Neuronal stem cell (in vitro differentiated cells): Measurements from ENCODE around the gene BIRC6.

Experiments
- DNase-seq: peaks from one replicate; pipeline ENCODE4 v3.0.0-alpha.2; 2013; ENCODE audit warnings: low spot score
- H2AFZ ChIP-seq: one replicate; pipeline ENCODE4 v1.6.1; 2013; ENCODE audit warnings: mild to moderate bottlenecking, low read length, inconsistent platforms
- H2AK5ac ChIP-seq: 2 replicates; pipeline ENCODE4 v1.6.1; 2013; ENCODE audit warnings: low read depth, mild to moderate bottlenecking, inconsistent platforms, low read length, moderate library complexity, mixed read lengths
- H2BK120ac ChIP-seq: 2 replicates; pipeline ENCODE4 v1.6.1; 2013; ENCODE audit warnings: low read depth, mild to moderate bottlenecking, inconsistent platforms, low read length, moderate library complexity, mixed read lengths
- H2BK12ac ChIP-seq: one replicate; pipeline ENCODE4 v1.6.1; 2013; ENCODE audit warnings: low read length, inconsistent platforms
- H2BK15ac ChIP-seq: 2 replicates; pipeline ENCODE4 v1.6.1; 2013; ENCODE audit warnings: mild to moderate bottlenecking, low read length, inconsistent platforms, mixed read lengths
- H2BK5ac ChIP-seq: one replicate; pipeline ENCODE4 v1.6.1; 2013; ENCODE audit warnings: inconsistent platforms, mild to moderate bottlenecking, low read length, moderate library complexity
- H3K14ac ChIP-seq: one replicate; pipeline ENCODE4 v1.6.1; 2013; ENCODE audit warnings: low read length, inconsistent platforms
- H3K18ac ChIP-seq: 2 replicates; pipeline ENCODE4 v1.6.1; 2013; ENCODE audit warnings: low read length, inconsistent platforms
- H3K23ac ChIP-seq: 2 replicates; pipeline ENCODE4 v1.6.1; 2013; ENCODE audit warnings: low read depth, mild to moderate bottlenecking, mixed read lengths, low read length, inconsistent platforms; ENCODE audit not compliant: poor library complexity
- H3K27ac ChIP-seq: replicated peaks from 3 replicates; pipeline ENCODE4 v1.5.1; 2013; ENCODE audit warnings: low read length, inconsistent platforms
- H3K27me3 ChIP-seq, 3 experiments: 2 replicates each; pipeline ENCODE4 v1.6.1; 2013; ENCODE audit warnings: low read length in 3 of 3, mild to moderate bottlenecking in 2 of 3, inconsistent platforms in 1 of 3, low read depth in 1 of 3, mixed read lengths in 1 of 3, moderate library complexity in 1 of 3; ENCODE audit not compliant: control insufficient read depth in 3 of 3, insufficient read depth in 3 of 3
- H3K36me3 ChIP-seq, 2 donors: replicated peaks in 1 of 2; 2 replicates each; pipeline ENCODE4 v1.6.1; 2013; ENCODE audit warnings: low read length in 2 of 2; ENCODE audit not compliant: control insufficient read depth in 2 of 2, insufficient read depth in 2 of 2
- H3K4ac ChIP-seq: 2 replicates; pipeline ENCODE4 v1.6.1; 2013; ENCODE audit warnings: inconsistent platforms, mild to moderate bottlenecking, low read length, moderate library complexity
- H3K4me1 ChIP-seq, 2 donors: 1 replicate in 1 of 2; 2 replicates in 1 of 2; pipeline ENCODE4 v1.6.1; 2013; ENCODE audit warnings: low read length in 2 of 2, low read depth in 1 of 2; ENCODE audit not compliant: control insufficient read depth in 2 of 2, insufficient read depth in 1 of 2
- H3K4me2 ChIP-seq: one replicate; pipeline ENCODE4 v1.6.1; 2013; ENCODE audit warnings: mild to moderate bottlenecking, low read length, inconsistent platforms; ENCODE audit not compliant: insufficient read depth, poor library complexity, severe bottlenecking
- H3K4me3 ChIP-seq, 2 donors: 2 replicates each; pipeline ENCODE4 v1.5.1; 2013; ENCODE audit warnings: low read length in 2 of 2, mild to moderate bottlenecking in 2 of 2, inconsistent platforms in 1 of 2, moderate library complexity in 1 of 2
- H3K79me1 ChIP-seq: one replicate; pipeline ENCODE4 v1.6.1; 2013; ENCODE audit warnings: low read depth, mild to moderate bottlenecking, inconsistent platforms, low read length, moderate library complexity
- H3K9ac ChIP-seq: one replicate; pipeline ENCODE4 v1.6.1; 2013; ENCODE audit warnings: mild to moderate bottlenecking, low read depth, low read length, inconsistent platforms; ENCODE audit not compliant: poor library complexity
- H3K9me3 ChIP-seq, 2 donors: replicated peaks in 1 of 2; 2 replicates each; pipeline versions ENCODE3 to v1.6.1; 2013; ENCODE audit warnings: low read length in 2 of 2, mild to moderate bottlenecking in 2 of 2, inconsistent platforms in 1 of 2, low read depth in 1 of 2, mixed read lengths in 1 of 2, moderate library complexity in 1 of 2; ENCODE audit not compliant: control insufficient read depth in 2 of 2, insufficient read depth in 1 of 2
- H4K8ac ChIP-seq: one replicate; pipeline ENCODE4 v1.6.1; 2013; ENCODE audit warnings: low read depth, mild to moderate bottlenecking, inconsistent platforms, low read length, moderate library complexity
- H4K91ac ChIP-seq: one replicate; pipeline ENCODE4 v1.6.1; 2013; ENCODE audit warnings: low read length, low read depth, mild to moderate bottlenecking, inconsistent platforms; ENCODE audit not compliant: poor library complexity
- WGBS, 2 donors: extraction: QIAGEN DNeasy Blood & Tissue Kit; methylation state at CpG; one replicate each; pipeline ENCODE4 v1.1.7; 2013; ENCODE audit warnings: missing lambda C conversion rate in 2 of 2, mixed read lengths in 1 of 2; ENCODE audit not compliant: insufficient read length in 2 of 2, insufficient replicate concordance in 1 of 2; ENCODE audit errors: extremely low coverage in 2 of 2; 5-methylcytosine and 5-hydroxymethylcytosine counted together

Gene BIRC6

GRCh38 chr2:32491346-32491745, 134.5 kb downstream of the BIRC6 start:
- Histone ChIP-seq H3K4me1 (no peaks in the 10 kb centered on the region), H3K4me3 (no peak overlapping the region), H2BK5ac (no peak overlapping the region), H3K27ac (no peak overlapping the region), H4K91ac (no peak overlapping the region), H3K27me3 (no peaks in the 10 kb centered on the region), H2BK120ac (no peak overlapping the region), H3K36me3 (peaks cover under 1 to 96% of the 10 kb centered on the region in 2 donors), H3K9ac (no peak overlapping the region), H3K18ac (no peak overlapping the region), H3K4ac (no peak overlapping the region), H3K4me2 (no peak overlapping the region), H4K8ac (no peak overlapping the region), H3K79me1 (no peaks in the 10 kb centered on the region), H3K23ac (no peak overlapping the region), H3K9me3 (no peaks in the 10 kb centered on the region), H2AK5ac (no peak overlapping the region), H2AFZ (no peak overlapping the region), H2BK15ac (no peak overlapping the region), H2BK12ac (no peak overlapping the region), H3K14ac (no peak overlapping the region)
- no peak for DNase-seq
- no CpG with 5 or more reads among the region's 1 CpG for WGBS, 2 donors

DNA sequence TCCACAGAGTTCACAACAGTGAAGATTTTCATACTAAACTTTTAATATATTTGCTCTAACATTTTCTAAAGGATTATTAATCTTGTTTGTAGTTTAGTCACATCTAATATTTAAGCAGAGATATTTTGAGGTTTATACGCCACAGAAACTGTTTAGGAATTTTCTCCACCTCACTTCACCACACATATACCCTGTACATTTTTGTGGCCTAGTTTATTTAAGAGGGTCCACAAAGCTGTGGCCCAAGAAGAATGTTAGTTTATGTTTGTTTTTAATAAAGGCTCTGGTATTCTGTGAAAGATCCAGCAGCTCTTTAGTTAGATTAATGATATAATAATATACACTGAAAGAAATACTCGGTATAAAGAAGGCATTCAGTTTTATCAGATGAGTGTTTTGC, 138.3 kb downstream of the BIRC6 start:
- Histone ChIP-seq H3K36me3 (peaks cover 5 to 96% of the 10 kb centered on the region in 2 donors), H4K91ac (no peak overlapping the region), H3K14ac (no peak overlapping the region), H2BK120ac (no peak overlapping the region), H3K18ac (no peak overlapping the region), H3K27me3 (no peaks in the 10 kb centered on the region), H2BK15ac (no peak overlapping the region), H3K4me1 (no peaks in the 10 kb centered on the region), H3K4ac (no peak overlapping the region), H3K4me3 (no peak overlapping the region), H2BK12ac (no peak overlapping the region), H2AK5ac (no peak overlapping the region), H3K27ac (no peak overlapping the region), H3K9ac (no peak overlapping the region), H3K79me1 (no peaks in the 10 kb centered on the region), H3K23ac (no peak overlapping the region), H2BK5ac (no peak overlapping the region), H3K9me3 (no peaks in the 10 kb centered on the region), H2AFZ (no peak overlapping the region), H3K4me2 (no peak overlapping the region), H4K8ac (no peak overlapping the region)
- DNase-seq, result no peak
- WGBS, 2 donors, result no CpG with 5 or more reads among the region's 2 CpGs

- Histone ChIP-seq H3K27ac (no peak overlapping the region), H3K14ac (no peak overlapping the region), H3K4me3 (no peak overlapping the region), H3K4me1 (no peaks in the 10 kb centered on the region), H3K79me1 (no peaks in the 10 kb centered on the region), H3K4me2 (no peak overlapping the region), H4K91ac (no peak overlapping the region), H2BK12ac (no peak overlapping the region), H2BK15ac (no peak overlapping the region), H3K36me3 (peaks cover 5 to 96% of the 10 kb centered on the region in 2 donors), H3K27me3 (no peaks in the 10 kb centered on the region), H3K23ac (no peak overlapping the region), H2BK120ac (no peak overlapping the region), H3K18ac (no peak overlapping the region), H3K9me3 (no peaks in the 10 kb centered on the region), H3K9ac (no peak overlapping the region), H4K8ac (no peak overlapping the region), H2AFZ (no peak overlapping the region), H2AK5ac (no peak overlapping the region), H3K4ac (no peak overlapping the region), H2BK5ac (no peak overlapping the region)
- no peak for DNase-seq
- no CpG with 5 or more reads among the region's 3 CpGs for WGBS, 2 donors
These were observed 139.8 kb downstream of the BIRC6 start for GRCh38 chr2:32496662-32497061.

DNA sequence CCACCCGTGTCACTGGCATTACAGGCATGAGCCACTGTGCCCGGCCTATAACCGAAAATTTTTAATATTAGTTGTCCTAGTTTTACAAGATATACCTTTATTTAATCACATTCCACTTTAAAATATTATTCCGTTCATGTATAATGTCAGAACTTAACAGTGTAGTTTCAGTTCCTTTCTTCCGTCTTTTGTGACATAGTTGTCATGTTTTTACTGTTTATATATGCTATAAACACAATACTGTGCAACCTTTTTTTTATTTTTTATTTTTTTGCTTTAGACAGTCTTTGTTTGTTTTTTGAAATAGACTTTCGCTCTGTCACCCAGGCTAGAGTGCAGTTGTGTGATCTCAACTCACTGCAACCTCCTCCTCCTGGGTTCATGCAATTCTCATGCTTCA, 141.5 kb downstream of the BIRC6 start:
- H3K27me3 ChIP-seq, result no peaks in the 10 kb centered on the region
- H3K9me3 ChIP-seq, result no peaks in the 10 kb centered on the region
- no peak overlapping the region for H3K27ac ChIP-seq
- H3K18ac ChIP-seq, result no peak overlapping the region
- no peak overlapping the region for H3K4me2 ChIP-seq
- no peak overlapping the region for H3K4me3 ChIP-seq
- H3K79me1 ChIP-seq, result no peaks in the 10 kb centered on the region
- no peak overlapping the region for H2BK15ac ChIP-seq
- H2AK5ac ChIP-seq, result no peak overlapping the region
- H4K8ac ChIP-seq, result no peak overlapping the region
- no peak overlapping the region for H2BK12ac ChIP-seq
- H3K4ac ChIP-seq, result no peak overlapping the region
- no peak overlapping the region for H2BK5ac ChIP-seq
- H3K23ac ChIP-seq, result no peak overlapping the region
- H2AFZ ChIP-seq, result no peak overlapping the region
- no peak overlapping the region for H3K14ac ChIP-seq
- no peak overlapping the region for H4K91ac ChIP-seq
- DNase-seq, result no peak
- H3K9ac ChIP-seq, result no peak overlapping the region
- H2BK120ac ChIP-seq, result no peak overlapping the region
- H3K4me1 ChIP-seq, result no peaks in the 10 kb centered on the region
- WGBS, 2 donors, result 100% methylated on average over 1 of the region's 6 CpGs; no CpG with 5 or more reads in 1 of the 2 donors
- H3K36me3 ChIP-seq, result peaks cover 5 to 98% of the 10 kb centered on the region in 2 donors
